WTC11 (cell line): Measurements from ENCODE around the gene ATP2A3. TPM values are rescaled to one million over a fixed set of nuclear protein-coding genes. Genes with fewer than 3 reads are reported as not detected.

Experiments
- ARID4B ChIP-seq: sonication (generic); formaldehyde crosslinking; IDR thresholded peaks from 2 replicates; pipeline ENCODE4 v1.8.0; 2023; ENCODE audit warnings: missing genetic modification reagents, mild to moderate bottlenecking, borderline replicate concordance
- E2F1 ChIP-seq: sonication (generic); formaldehyde crosslinking; IDR thresholded peaks from 2 replicates; pipeline ENCODE4 v1.8.0; 2022; ENCODE audit warnings: mild to moderate bottlenecking, missing genetic modification reagents
- FOXP1 ChIP-seq: sonication (generic); formaldehyde crosslinking; IDR thresholded peaks from 2 replicates; pipeline ENCODE4 v1.8.0; 2022; ENCODE audit warnings: missing genetic modification reagents, mild to moderate bottlenecking, moderate library complexity, borderline replicate concordance
- HMGA2 ChIP-seq: fragments of 250-450 bp; sonication (Bioruptor Pico); IDR thresholded peaks from 2 replicates; pipeline ENCODE4 v1.4.0; 2021; ENCODE audit warnings: mild to moderate bottlenecking, moderate library complexity
- MXD4 ChIP-seq: fragments of 250-450 bp; sonication (Bioruptor Pico); IDR thresholded peaks from 2 replicates; pipeline ENCODE4 v1.8.0; 2021; ENCODE audit warnings: mild to moderate bottlenecking, moderate library complexity, borderline replicate concordance
- NR2C2 ChIP-seq: sonication (generic); formaldehyde crosslinking; IDR thresholded peaks from 2 replicates; pipeline ENCODE4 v1.8.0; 2022; ENCODE audit warnings: mild to moderate bottlenecking, missing genetic modification reagents
- NR3C1 ChIP-seq: sonication (generic); formaldehyde crosslinking; conservative IDR thresholded peaks from 2 replicates; pipeline ENCODE4 v1.8.1; 2023; ENCODE audit warnings: low read depth, mild to moderate bottlenecking, missing genetic modification reagents
- OVOL2 ChIP-seq: fragments of 250-450 bp; sonication (Bioruptor Pico); IDR thresholded peaks from 2 replicates; pipeline ENCODE4 v1.9.0; 2021; ENCODE audit warnings: mild to moderate bottlenecking, borderline replicate concordance
- SMAD3 ChIP-seq: sonication (generic); formaldehyde crosslinking; IDR thresholded peaks from 2 replicates; pipeline ENCODE4 v1.8.0; 2022; ENCODE audit warnings: missing genetic modification reagents, mild to moderate bottlenecking, borderline replicate concordance
- SMAD4 ChIP-seq: sonication (generic); formaldehyde crosslinking; IDR thresholded peaks from 2 replicates; pipeline ENCODE4 v1.8.0; 2022; ENCODE audit warnings: mild to moderate bottlenecking, missing genetic modification reagents
- TCF7 ChIP-seq: sonication (generic); formaldehyde crosslinking; IDR thresholded peaks from 2 replicates; pipeline ENCODE4 v1.8.0; 2022; ENCODE audit warnings: mild to moderate bottlenecking, low read depth, missing genetic modification reagents, moderate library complexity
- TEAD1 ChIP-seq: sonication (generic); formaldehyde crosslinking; IDR thresholded peaks from 2 replicates; pipeline ENCODE4 v1.8.0; 2022; ENCODE audit warnings: mild to moderate bottlenecking, missing genetic modification reagents
- ZNF263 ChIP-seq: sonication (generic); formaldehyde crosslinking; IDR thresholded peaks from 2 replicates; pipeline ENCODE4 v1.8.1; 2022; ENCODE audit warnings: low read depth, mild to moderate bottlenecking, moderate library complexity, missing genetic modification reagents
- ZNF317 ChIP-seq: sonication (generic); formaldehyde crosslinking; IDR thresholded peaks from 2 replicates; pipeline ENCODE4 v1.8.1; 2023; ENCODE audit warnings: low read depth, mild to moderate bottlenecking, moderate library complexity, missing genetic modification reagents, borderline replicate concordance
- ZNF423 ChIP-seq: fragments of 250-450 bp; sonication (Bioruptor Pico); IDR thresholded peaks from 2 replicates; pipeline ENCODE4 v2.1.2; 2022; ENCODE audit warnings: mild to moderate bottlenecking, moderate library complexity
- ZNF425 ChIP-seq: fragments of 250-450 bp; sonication (Bioruptor Pico); conservative IDR thresholded peaks from 2 replicates; pipeline ENCODE4 v1.9.0; 2021; ENCODE audit warnings: mild to moderate bottlenecking
- total RNA-seq: library from RNA; stranded (reverse); gene quantifications from 3 replicates; pipeline ENCODE4 v1.2.3, GENCODE V29; 2021
- TF ChIP-seq, protein P1 (sequence below): sonication (generic); formaldehyde crosslinking; IDR thresholded peaks from 2 replicates; pipeline ENCODE4 v1.8.1; 2022; ENCODE audit warnings: low read depth, mild to moderate bottlenecking, moderate library complexity, missing genetic modification reagents, borderline replicate concordance
- TF ChIP-seq, protein P2 (sequence below): fragments of 250-450 bp; sonication (Bioruptor Pico); IDR thresholded peaks from 2 replicates; pipeline ENCODE4 v1.9.0; 2021; ENCODE audit warnings: mild to moderate bottlenecking, borderline replicate concordance
- TF ChIP-seq, protein P3 (sequence below): fragments of 250-450 bp; sonication (Bioruptor Pico); IDR thresholded peaks from 2 replicates; pipeline ENCODE4 v1.9.0; 2021; ENCODE audit warnings: mild to moderate bottlenecking

ATP2A3 gene
- total RNA-seq, 1 experiment from 2014 or later: 37.8 TPM

DNA sequence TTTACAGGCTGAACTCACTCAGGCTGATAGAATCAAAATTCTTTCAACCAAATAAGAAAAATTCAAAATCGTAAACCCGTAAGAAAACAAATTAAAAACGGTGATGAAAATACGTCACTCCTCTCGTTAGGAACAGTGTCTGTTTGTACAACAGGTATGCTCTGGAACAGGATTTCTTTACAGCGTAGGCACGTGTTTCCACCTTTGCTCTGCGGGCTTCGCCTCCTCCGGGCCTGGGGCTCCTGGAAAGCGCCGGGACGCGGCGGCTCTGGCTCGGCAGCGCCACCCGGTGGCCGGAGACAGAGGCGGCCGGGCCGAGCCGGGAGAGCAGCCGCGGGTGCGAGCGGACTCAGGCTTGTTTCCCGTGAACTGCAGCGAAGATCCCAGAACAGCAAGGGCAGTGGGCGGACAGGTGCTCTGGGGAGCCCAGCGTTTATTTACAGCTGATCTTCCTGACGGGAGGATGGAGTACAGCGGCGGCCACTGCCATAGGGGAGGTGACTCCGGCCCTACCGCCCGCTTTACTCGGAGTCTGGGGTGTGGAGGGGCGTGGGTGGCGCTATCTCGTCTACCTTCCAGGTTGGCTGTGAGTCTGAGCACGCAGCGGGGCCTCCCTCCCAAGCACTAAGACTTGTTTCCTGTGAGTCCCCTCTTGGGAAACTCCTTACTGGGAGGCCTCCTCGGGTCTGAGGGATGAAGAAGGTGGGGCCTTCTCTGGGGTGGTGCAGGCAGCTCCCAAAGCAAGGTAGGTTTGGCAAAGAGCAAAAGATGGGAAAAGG lies 40.5 kb upstream of the ATP2A3 start (continued):
- TF ChIP-seq, protein P1, sequence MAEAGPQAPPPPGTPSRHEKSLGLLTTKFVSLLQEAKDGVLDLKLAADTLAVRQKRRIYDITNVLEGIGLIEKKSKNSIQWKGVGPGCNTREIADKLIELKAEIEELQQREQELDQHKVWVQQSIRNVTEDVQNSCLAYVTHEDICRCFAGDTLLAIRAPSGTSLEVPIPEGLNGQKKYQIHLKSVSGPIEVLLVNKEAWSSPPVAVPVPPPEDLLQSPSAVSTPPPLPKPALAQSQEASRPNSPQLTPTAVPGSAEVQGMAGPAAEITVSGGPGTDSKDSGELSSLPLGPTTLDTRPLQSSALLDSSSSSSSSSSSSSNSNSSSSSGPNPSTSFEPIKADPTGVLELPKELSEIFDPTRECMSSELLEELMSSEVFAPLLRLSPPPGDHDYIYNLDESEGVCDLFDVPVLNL (CRISPR knock-in tag): no peak
- TF ChIP-seq ARID4B: 0 out of 2 replicates have a peak, but pooled peaks have one; percentile 27
- TF ChIP-seq ZNF263 (CRISPR knock-in tag): 0 out of 2 replicates have a peak, but pooled peaks have one; percentile 33
- no peak for TF ChIP-seq NR2C2 (CRISPR knock-in tag)
- no peak for TF ChIP-seq NR3C1 (CRISPR knock-in tag)
- no peak for TF ChIP-seq TCF7 (CRISPR knock-in tag)
- TF ChIP-seq HMGA2 (CRISPR knock-in tag): no peak
- TF ChIP-seq FOXP1 (CRISPR knock-in tag): peak; percentile 79
- TF ChIP-seq, protein P2, sequence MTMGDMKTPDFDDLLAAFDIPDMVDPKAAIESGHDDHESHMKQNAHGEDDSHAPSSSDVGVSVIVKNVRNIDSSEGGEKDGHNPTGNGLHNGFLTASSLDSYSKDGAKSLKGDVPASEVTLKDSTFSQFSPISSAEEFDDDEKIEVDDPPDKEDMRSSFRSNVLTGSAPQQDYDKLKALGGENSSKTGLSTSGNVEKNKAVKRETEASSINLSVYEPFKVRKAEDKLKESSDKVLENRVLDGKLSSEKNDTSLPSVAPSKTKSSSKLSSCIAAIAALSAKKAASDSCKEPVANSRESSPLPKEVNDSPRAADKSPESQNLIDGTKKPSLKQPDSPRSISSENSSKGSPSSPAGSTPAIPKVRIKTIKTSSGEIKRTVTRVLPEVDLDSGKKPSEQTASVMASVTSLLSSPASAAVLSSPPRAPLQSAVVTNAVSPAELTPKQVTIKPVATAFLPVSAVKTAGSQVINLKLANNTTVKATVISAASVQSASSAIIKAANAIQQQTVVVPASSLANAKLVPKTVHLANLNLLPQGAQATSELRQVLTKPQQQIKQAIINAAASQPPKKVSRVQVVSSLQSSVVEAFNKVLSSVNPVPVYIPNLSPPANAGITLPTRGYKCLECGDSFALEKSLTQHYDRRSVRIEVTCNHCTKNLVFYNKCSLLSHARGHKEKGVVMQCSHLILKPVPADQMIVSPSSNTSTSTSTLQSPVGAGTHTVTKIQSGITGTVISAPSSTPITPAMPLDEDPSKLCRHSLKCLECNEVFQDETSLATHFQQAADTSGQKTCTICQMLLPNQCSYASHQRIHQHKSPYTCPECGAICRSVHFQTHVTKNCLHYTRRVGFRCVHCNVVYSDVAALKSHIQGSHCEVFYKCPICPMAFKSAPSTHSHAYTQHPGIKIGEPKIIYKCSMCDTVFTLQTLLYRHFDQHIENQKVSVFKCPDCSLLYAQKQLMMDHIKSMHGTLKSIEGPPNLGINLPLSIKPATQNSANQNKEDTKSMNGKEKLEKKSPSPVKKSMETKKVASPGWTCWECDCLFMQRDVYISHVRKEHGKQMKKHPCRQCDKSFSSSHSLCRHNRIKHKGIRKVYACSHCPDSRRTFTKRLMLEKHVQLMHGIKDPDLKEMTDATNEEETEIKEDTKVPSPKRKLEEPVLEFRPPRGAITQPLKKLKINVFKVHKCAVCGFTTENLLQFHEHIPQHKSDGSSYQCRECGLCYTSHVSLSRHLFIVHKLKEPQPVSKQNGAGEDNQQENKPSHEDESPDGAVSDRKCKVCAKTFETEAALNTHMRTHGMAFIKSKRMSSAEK (CRISPR knock-in tag): no peak
- no peak for TF ChIP-seq ZNF317 (CRISPR knock-in tag)
- TF ChIP-seq, protein P3, sequence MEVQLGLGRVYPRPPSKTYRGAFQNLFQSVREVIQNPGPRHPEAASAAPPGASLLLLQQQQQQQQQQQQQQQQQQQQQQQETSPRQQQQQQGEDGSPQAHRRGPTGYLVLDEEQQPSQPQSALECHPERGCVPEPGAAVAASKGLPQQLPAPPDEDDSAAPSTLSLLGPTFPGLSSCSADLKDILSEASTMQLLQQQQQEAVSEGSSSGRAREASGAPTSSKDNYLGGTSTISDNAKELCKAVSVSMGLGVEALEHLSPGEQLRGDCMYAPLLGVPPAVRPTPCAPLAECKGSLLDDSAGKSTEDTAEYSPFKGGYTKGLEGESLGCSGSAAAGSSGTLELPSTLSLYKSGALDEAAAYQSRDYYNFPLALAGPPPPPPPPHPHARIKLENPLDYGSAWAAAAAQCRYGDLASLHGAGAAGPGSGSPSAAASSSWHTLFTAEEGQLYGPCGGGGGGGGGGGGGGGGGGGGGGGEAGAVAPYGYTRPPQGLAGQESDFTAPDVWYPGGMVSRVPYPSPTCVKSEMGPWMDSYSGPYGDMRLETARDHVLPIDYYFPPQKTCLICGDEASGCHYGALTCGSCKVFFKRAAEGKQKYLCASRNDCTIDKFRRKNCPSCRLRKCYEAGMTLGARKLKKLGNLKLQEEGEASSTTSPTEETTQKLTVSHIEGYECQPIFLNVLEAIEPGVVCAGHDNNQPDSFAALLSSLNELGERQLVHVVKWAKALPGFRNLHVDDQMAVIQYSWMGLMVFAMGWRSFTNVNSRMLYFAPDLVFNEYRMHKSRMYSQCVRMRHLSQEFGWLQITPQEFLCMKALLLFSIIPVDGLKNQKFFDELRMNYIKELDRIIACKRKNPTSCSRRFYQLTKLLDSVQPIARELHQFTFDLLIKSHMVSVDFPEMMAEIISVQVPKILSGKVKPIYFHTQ: no peak
- TF ChIP-seq SMAD4 (CRISPR knock-in tag): no peak
- TF ChIP-seq SMAD3 (CRISPR knock-in tag): 0 out of 2 replicates have a peak, but pooled peaks have one; percentile 39
- TF ChIP-seq MXD4 (CRISPR knock-in tag): no peak
- no peak for TF ChIP-seq TEAD1 (CRISPR knock-in tag)
- no peak for TF ChIP-seq ZNF425 (CRISPR knock-in tag)
- no peak for TF ChIP-seq E2F1
- no peak for TF ChIP-seq OVOL2 (CRISPR knock-in tag)
- TF ChIP-seq ZNF423: no peak
